Fibroblast of the aortic adventitia (primary cell): ENCODE measurements around the gene GADD45A. TPM values are rescaled to one million over a fixed set of nuclear protein-coding genes. Genes with fewer than 3 reads are reported as not detected.
A peak's percentile ranks its signal among the peaks of the same experiment; 100 is the strongest.

Experiments used
- DNase-seq: peaks from one replicate; pipeline ENCODE4 v3.0.0-alpha.2; 2010; ENCODE audit warnings: low read depth
- H3K4me3 ChIP-seq: 2 replicates; pipeline ENCODE4 v1.5.1; 2011; ENCODE audit warnings: low read depth, mild to moderate bottlenecking, control low read depth, low read length, moderate library complexity
- CTCF ChIP-seq: IDR thresholded peaks from 2 replicates; pipeline ENCODE4 v1.5.1; 2011; ENCODE audit warnings: mild to moderate bottlenecking, low read length, control low read depth, inconsistent platforms; ENCODE audit not compliant: insufficient read depth
- total RNA-seq: library from RNA; depleted of rRNA; stranded (reverse); fragments of >200 nt; gene quantifications from 2 replicates; pipeline ENCODE4 v1.2.3, GENCODE V29; 2012; ENCODE audit warnings: low replicate concordance

GADD45A gene
- total RNA-seq, 1 donor: 40.9 TPM

DNA sequence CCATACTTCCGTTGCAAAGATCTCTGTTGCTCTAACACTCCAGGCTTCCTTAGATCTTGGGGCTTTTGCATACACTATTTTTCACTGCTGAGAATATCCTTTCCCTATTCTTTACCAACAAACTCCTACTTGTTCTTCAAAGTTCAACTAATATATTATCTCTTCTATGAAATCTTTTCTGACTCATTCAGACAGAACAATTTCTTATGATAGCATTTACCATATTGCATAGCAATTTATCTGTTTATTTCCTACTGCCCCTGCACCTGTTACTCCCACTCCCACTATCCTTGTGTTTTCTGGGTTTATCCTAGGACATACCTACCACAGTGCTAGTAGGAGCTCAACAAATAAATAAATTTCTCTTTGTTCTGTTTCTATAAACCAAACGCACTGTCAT is 11.0 kb downstream of the GADD45A start:
- no peak for DNase-seq
- no peak for TF ChIP-seq CTCF
- no peak overlapping the region for H3K4me3 ChIP-seq

DNA sequence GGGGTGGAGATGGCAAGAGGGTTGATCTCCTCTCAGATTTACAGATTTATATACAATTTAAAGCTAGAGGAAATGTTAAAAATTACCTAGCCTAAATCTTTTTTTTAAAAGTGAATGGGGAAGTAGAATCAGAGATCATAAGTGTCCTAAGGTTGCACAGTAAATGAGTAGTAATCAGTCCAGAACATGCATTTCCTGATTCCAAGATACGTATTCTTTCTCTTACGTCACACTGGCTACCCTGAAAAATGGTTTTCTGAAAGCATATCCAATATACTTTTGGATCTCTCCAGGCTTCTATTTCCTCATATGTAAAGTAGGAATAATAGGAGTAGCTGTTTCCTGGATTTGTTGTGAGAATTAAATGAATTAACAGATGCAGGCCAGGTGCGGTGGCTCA is 11.7 kb downstream of the GADD45A start:
- DNase-seq: no peak
- no peak for TF ChIP-seq CTCF
- no peak overlapping the region for H3K4me3 ChIP-seq

DNA sequence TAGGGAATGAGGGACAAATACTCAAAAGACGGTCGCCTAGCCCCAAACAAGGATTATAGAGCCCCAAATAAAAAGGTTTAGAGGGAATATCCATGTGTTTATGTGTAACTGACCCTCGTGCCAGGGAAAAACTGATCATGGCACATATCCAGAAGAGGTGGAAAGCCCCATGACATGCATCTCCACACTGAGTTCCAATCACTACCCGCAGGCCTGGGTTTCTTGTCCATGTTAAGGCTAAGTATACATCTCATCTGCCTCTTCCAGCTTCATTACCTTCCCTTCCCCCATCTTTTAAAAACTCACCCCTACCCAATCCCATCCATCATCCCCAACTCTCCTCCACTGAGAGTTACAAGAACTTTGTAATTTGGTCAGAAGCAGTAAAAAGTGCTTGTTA is 15.2 kb downstream of the GADD45A start:
- no peak overlapping the region for H3K4me3 ChIP-seq
- no peak for TF ChIP-seq CTCF
- no peak for DNase-seq

- no peak overlapping the region for H3K4me3 ChIP-seq
- peak; percentile 35 for DNase-seq
- TF ChIP-seq CTCF: peak; percentile 39
Observed at GRCh38 chr1:67700692-67701410, 15.8 kb downstream of the GADD45A start.

DNA sequence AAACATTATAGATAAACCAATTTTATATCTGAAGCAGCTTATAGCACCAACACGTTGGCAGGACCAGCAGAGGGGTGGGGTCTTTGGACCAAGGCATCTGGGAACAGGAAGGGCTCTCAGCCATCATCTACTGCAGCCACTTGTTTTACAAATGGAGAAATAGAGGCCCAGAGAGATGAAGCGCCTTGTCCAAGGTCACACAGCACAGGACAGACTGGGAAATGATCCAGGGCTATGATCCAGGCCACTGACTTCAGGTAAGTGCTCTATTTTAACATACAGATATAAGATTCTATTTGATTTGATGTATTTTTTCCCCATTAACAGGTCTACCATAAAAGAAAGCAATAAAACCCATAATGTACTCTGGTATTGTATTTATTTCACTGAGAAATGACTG is 16.9 kb downstream of the GADD45A start:
- TF ChIP-seq CTCF: no peak
- H3K4me3 ChIP-seq: no peak overlapping the region
- DNase-seq: no peak

GRCh38 chr1:67704351-67704750 is 19.4 kb downstream of the GADD45A start:
- H3K4me3 ChIP-seq: no peak overlapping the region
- no peak for TF ChIP-seq CTCF
- DNase-seq: no peak

- DNase-seq: peak; percentile 60
- H3K4me3 ChIP-seq: no peak overlapping the region
Observed at GRCh38 chr1:67705735-67706453, 20.9 kb downstream of the GADD45A start.

More at GRCh38 chr1:67705735-67706453, 20.9 kb downstream of the GADD45A start:
- no peak for TF ChIP-seq CTCF
